ENCODE data around the gene C1orf35.
A peak's percentile ranks its signal among the peaks of the same experiment; 100 is the strongest.

C1orf35 gene

DNA sequence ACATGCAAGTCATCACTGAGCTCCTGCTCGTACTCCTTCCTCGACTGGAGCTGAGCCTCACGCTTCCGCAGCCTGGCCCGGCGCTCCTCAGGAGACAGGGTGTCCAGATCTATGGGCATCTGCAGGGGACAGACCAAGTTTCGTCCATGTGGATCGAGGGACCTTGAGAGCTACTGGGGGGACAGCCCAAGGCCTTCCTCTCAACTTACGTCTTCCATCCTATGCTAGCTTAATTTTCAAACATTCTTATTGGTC, 3.6 kb upstream of the C1orf35 start:
- no peaks in the 10 kb centered on the region for H3K27me3 ChIP-seq (ENCODE audit: insufficient read depth, low read depth, severe bottlenecking)
- H3K27ac ChIP-seq: no peak overlapping the region
- H3K36me3 ChIP-seq: no peaks in the 10 kb centered on the region
- TF ChIP-seq, protein P1, sequence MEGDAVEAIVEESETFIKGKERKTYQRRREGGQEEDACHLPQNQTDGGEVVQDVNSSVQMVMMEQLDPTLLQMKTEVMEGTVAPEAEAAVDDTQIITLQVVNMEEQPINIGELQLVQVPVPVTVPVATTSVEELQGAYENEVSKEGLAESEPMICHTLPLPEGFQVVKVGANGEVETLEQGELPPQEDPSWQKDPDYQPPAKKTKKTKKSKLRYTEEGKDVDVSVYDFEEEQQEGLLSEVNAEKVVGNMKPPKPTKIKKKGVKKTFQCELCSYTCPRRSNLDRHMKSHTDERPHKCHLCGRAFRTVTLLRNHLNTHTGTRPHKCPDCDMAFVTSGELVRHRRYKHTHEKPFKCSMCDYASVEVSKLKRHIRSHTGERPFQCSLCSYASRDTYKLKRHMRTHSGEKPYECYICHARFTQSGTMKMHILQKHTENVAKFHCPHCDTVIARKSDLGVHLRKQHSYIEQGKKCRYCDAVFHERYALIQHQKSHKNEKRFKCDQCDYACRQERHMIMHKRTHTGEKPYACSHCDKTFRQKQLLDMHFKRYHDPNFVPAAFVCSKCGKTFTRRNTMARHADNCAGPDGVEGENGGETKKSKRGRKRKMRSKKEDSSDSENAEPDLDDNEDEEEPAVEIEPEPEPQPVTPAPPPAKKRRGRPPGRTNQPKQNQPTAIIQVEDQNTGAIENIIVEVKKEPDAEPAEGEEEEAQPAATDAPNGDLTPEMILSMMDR (IDR thresholded peaks at IDR 0.05; ENCODE audit: low read depth, low read length): no peak
- no peak overlapping the region for H3K4me3 ChIP-seq (ENCODE audit: low read depth, low read length)
- DNase-seq: no peak
- H3K9me3 ChIP-seq (ENCODE audit: severe bottlenecking): no peaks in the 10 kb centered on the region

DNA sequence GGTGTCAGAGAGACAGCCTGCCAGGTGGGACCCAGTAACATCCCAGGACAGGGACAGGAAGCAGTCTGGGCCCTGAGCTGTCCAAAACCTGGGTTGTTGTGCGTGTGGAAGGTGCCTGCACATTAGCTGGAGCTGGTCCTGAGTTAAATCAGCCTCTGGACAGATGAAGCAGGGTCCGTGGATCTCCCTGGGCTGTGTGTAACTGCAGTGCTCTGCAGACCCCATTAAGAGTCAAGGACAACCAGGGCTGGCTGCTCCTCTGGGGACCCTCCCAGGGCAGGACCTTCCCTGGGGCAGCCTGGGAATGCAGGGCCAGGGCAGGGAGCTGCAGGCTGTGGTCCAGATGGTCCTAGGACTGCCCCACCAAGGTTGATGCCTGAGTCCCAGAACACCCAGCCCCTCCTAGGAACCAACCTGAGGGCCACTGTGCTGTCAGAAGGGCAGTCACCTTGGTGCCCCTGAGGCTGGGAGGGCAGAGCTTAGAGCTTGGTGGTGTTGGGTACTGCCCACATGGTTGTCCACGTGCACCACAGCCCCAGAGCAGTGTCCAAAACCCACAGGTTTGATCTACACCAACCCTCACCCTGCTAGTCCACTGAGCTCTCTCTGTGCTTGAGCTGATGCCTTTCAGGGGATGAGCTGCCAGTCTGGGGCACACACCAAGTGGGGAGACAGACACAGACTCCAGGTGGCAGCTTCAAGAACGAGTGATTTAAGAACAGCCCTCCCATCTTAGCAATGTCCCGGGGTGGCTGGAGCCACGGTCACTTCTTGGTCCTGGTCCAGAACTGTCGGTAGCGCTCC, 3.1 kb upstream of the C1orf35 start:
- TF ChIP-seq, protein P1 (IDR thresholded peaks at IDR 0.05; ENCODE audit: low read depth, low read length): no peak
- no peak overlapping the region for H3K27ac ChIP-seq
- no peaks in the 10 kb centered on the region for H3K27me3 ChIP-seq (ENCODE audit: insufficient read depth, low read depth, severe bottlenecking)
- H3K36me3 ChIP-seq: no peaks in the 10 kb centered on the region
- no peak overlapping the region for H3K4me3 ChIP-seq (ENCODE audit: low read depth, low read length)
- H3K9me3 ChIP-seq (ENCODE audit: severe bottlenecking): no peaks in the 10 kb centered on the region
- DNase-seq: no peak

DNA sequence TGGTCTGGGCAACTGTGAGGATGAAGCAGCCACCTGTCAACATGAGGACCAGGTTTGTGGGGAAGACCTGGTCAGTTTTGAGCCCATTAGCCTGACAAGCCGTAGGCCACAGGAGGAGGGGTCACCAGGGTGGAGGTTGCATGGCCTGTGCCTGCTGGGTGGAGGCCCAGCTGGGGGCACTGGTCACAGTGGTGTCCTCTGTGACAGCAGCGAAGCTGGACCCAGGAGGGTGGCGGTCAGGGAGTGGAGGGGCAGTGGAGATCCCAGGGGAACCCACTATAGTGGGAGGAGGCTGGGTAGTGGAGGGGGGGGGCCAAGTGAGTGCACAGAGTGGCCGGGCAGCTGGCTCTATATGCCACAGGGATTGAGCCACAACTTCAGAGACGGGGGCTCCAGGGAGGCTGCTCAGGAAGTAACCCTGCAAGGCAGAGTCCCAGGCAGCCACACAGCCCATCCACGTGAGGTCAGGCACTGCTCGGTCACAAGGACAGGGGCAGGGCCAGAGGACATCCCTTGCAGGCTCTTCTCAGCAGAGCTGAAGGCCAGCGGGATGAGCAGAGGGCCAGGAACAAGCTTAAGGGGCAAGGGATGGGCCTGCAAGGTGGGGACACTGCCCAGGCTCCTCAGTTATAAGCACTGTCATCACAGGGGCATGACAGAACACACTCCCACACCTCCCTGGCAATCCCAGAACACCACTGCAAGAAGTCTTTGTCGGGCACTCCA, 2.3 kb upstream of the C1orf35 start:
- no peak for DNase-seq
- Histone ChIP-seq H3K27ac (no peak overlapping the region), H3K4me3 (ENCODE audit: low read depth, low read length) (no peak overlapping the region), H3K36me3 (no peaks in the 10 kb centered on the region; the same call in 1 of the 2 replicates), H3K9me3 (ENCODE audit: severe bottlenecking) (no peaks in the 10 kb centered on the region), H3K27me3 (ENCODE audit: insufficient read depth, low read depth, severe bottlenecking) (no peaks in the 10 kb centered on the region)
- TF ChIP-seq, protein P1 (IDR thresholded peaks at IDR 0.05; ENCODE audit: low read depth, low read length): no peak

DNA sequence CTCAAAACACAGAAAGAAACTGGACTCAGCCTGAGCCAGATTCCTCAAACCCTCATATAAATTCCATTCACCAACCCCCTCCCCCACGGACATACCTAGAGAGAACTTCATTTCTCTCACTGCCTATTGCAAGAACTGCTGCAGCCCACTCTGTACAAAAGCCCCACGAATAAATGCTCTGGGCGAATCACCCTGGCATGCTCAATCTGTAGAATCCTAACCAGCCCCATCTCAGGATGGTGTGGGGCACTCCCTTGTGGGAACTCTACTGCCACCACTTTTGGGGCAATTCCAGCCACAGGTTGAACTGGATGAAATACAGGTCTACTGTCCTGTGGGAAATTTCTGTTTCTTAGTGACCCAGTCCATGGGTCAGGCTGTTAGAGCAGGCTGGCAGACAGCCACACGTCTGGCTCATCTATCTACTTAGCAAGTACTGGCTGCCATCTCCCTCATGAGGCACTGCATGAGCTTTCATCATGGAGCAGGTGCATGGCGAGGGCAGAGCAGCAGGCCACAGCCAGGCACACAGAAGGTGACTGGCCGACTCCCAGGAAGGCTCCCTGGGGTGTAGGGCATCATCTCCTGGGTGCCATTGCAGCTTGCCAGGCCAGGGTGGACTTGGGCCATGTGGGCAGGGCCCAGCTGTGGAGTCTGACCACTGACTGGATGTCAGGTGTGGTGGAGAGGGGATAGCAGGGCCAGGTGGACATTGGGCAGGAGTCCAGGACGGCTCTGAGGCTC, 1.6 kb upstream of the C1orf35 start:
- no peak overlapping the region for H3K4me3 ChIP-seq (ENCODE audit: low read depth, low read length)

DNA sequence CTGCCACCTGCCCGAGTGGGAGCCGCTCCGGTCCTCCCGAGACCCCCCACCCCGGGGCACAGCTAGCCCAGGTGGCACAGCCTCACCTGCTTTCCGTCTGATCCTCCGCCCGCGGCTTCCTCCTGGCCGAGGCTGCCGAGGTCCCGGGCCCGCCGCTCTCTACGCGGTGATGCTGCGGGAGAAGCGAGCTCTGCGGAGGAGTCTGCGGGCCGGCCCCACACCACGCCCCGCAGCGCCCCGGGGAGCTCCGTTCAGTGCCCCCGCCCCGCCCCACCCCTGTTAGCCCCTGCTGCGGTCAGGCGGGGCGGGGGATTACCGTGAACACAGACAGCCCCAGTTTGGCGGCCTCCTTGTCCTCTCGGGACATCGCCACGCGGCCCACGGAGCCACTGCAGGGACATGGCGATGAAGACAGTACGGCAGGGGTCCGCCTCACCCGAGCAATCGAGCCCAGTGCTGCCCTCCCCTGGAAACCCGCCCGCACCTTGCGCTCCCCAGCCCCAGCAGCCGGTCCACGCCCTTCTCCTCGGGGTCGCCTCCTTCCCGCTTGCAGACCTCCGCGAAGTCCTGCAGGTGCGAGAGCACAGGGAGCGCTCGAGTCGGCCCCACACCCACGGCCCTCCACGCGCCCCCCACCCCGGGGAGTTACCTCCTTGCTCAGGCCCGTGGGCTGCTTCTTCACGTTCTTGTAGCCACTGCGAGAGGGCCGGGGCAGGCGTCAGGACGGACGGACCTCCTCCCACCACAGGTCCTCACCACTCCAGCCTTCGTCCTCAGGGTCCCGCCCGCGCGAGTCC, 933 bp downstream of the C1orf35 start:
- H3K27ac ChIP-seq: peak overlapping the region; percentile 53
- DNase-seq: peak; percentile 56
- H3K4me3 ChIP-seq (ENCODE audit: low read depth, low read length): peak overlapping the region; percentile 65
- H3K36me3 ChIP-seq: peaks cover 11% of the 10 kb centered on the region
- no peaks in the 10 kb centered on the region for H3K27me3 ChIP-seq (ENCODE audit: insufficient read depth, low read depth, severe bottlenecking)
- TF ChIP-seq, protein P1 (IDR thresholded peaks at IDR 0.05; ENCODE audit: low read depth, low read length): peak; percentile 44
- H3K9me3 ChIP-seq (ENCODE audit: severe bottlenecking): no peaks in the 10 kb centered on the region

More for the DNA sequence above, 1.6 kb upstream of the C1orf35 start:
- no peak for DNase-seq
- no peaks in the 10 kb centered on the region for H3K9me3 ChIP-seq (ENCODE audit: severe bottlenecking)
- H3K27ac ChIP-seq: no peak overlapping the region
- TF ChIP-seq, protein P1 (IDR thresholded peaks at IDR 0.05; ENCODE audit: low read depth, low read length): no peak
- H3K27me3 ChIP-seq (ENCODE audit: insufficient read depth, low read depth, severe bottlenecking): no peaks in the 10 kb centered on the region
- H3K36me3 ChIP-seq: peaks cover 2% of the 10 kb centered on the region

Measured in WERI-Rb-1 (cell line).